PFSK-1 (cell line): ENCODE measurements around the gene VPS13D.

Experiments
- FOXP2 ChIP-seq: optimal IDR thresholded peaks from 2 replicates; pipeline ENCODE3; 2011; ENCODE audit warnings: borderline replicate concordance, control low read depth, inconsistent platforms; ENCODE audit not compliant: insufficient read depth; ENCODE audit errors: extremely low read length, extremely low read depth
- POLR2AphosphoS5 ChIP-seq: IDR thresholded peaks from 2 replicates; pipeline ENCODE4 v1.6.1; 2012; ENCODE audit warnings: low read depth, mild to moderate bottlenecking, control low read depth, low read length, moderate library complexity
- SIN3A ChIP-seq: IDR thresholded peaks from 2 replicates; pipeline ENCODE4 v1.6.1; 2012; ENCODE audit warnings: mild to moderate bottlenecking, low read length, moderate library complexity, borderline replicate concordance; ENCODE audit not compliant: insufficient read depth
- TAF1 ChIP-seq: IDR thresholded peaks from 2 replicates; pipeline ENCODE4 v1.6.1; 2012; ENCODE audit warnings: low read length, control low read depth, borderline replicate concordance; ENCODE audit not compliant: insufficient read depth
- TF ChIP-seq, protein P1 (sequence below), 2 experiments: IDR thresholded peaks; 2 replicates each; pipeline versions ENCODE4 v1.6.1 to v1.8.0; 2011 to 2012; ENCODE audit warnings: low read depth in 2 of 2, low read length in 2 of 2, control low read depth in 1 of 2, inconsistent platforms in 1 of 2, mild to moderate bottlenecking in 1 of 2, moderate library complexity in 1 of 2; ENCODE audit not compliant: insufficient read depth in 1 of 2

DNA sequence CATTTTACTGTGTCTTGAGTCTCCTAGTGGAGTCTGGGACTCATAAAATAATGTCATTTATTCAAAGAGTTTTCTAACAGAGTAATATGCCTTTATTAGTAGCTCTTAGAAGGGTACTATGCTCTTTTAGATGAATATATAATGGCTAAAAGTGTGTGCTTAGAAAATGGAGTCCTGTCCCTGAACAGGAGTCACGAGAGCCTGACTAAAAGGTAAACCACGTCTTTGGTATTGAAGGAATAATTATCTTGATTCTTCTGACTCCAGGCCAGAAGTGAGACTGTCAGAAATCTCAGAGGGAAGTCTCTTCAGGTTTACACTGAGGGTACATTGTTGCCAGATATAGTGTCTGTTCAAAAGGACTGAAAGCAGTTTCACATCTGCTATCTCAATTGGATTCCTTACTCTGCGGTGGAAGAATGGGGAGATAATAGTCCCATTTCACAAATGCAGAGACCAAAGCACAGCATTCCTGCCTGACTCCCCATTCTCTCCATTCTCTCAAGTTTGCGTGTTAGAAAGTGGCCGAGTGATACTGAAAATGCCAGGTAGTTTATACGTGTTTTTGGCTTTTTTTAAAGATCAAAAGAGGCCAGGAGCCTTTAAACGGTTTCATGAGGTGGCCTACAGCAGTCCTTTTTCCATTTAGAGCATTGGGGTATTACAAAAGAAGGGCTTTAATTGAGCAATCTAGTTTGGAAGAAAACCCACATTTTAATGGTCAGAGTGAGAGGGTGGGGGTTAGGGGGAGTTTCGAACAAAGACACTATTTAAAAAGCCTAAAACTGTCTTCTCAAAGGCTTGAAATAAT, 176.6 kb downstream of the VPS13D start:
- TF ChIP-seq POLR2AphosphoS5 (no peak), TAF1 (no peak), SIN3A (no peak), FOXP2 (no peak)
- TF ChIP-seq, protein P1, sequence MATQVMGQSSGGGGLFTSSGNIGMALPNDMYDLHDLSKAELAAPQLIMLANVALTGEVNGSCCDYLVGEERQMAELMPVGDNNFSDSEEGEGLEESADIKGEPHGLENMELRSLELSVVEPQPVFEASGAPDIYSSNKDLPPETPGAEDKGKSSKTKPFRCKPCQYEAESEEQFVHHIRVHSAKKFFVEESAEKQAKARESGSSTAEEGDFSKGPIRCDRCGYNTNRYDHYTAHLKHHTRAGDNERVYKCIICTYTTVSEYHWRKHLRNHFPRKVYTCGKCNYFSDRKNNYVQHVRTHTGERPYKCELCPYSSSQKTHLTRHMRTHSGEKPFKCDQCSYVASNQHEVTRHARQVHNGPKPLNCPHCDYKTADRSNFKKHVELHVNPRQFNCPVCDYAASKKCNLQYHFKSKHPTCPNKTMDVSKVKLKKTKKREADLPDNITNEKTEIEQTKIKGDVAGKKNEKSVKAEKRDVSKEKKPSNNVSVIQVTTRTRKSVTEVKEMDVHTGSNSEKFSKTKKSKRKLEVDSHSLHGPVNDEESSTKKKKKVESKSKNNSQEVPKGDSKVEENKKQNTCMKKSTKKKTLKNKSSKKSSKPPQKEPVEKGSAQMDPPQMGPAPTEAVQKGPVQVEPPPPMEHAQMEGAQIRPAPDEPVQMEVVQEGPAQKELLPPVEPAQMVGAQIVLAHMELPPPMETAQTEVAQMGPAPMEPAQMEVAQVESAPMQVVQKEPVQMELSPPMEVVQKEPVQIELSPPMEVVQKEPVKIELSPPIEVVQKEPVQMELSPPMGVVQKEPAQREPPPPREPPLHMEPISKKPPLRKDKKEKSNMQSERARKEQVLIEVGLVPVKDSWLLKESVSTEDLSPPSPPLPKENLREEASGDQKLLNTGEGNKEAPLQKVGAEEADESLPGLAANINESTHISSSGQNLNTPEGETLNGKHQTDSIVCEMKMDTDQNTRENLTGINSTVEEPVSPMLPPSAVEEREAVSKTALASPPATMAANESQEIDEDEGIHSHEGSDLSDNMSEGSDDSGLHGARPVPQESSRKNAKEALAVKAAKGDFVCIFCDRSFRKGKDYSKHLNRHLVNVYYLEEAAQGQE (IDR thresholded peaks at IDR 0.05; ENCODE audit: insufficient read depth in 1 of 2, low read depth in 2 of 2, low read length in 2 of 2), result no peak
